ENCODE data around the gene PNP. TPM values are rescaled to one million over a fixed set of nuclear protein-coding genes. Genes with fewer than 3 reads are reported as not detected.
"Not testable (repeated sequence)": the region's sequence is repeated elsewhere in the genome, so short reads cannot be mapped to it uniquely, and the experiment has no call there.

PNP gene
- total RNA-seq, 4 donors from 2014 or later, result 18.9 to 62.1 (median 32.7) TPM

GRCh38 chr14:20446889-20447288 lies 22.3 kb upstream of the PNP start:
- Histone ChIP-seq H3K9me3 (no peaks in the 10 kb centered on the region), H3K27me3 (no peaks in the 10 kb centered on the region), H3K4me1 (no peaks in the 10 kb centered on the region), H3K36me3 (peaks cover 0 to 52% (median 23%) of the 10 kb centered on the region in 4 donors), H3K27ac (no peak overlapping the region), H3K4me3 (no peak overlapping the region)
- TF ChIP-seq POLR2AphosphoS5 (IDR thresholded peaks at IDR 0.05) (no peak), EP300 (IDR thresholded peaks at IDR 0.05; ENCODE audit: low read depth) (no peak), CTCF (IDR thresholded peaks at IDR 0.05) (no peak), POLR2A (IDR thresholded peaks at IDR 0.05) (no peak)
- 94 to 100% methylated on average over 1 to 5 of the region's 5 CpGs for WGBS, 2 donors (ENCODE audit: low coverage in 1 of 2)
- in situ Hi-C loops (cut with MboI; ENCODE audit: low pct_ligation_motif_present in 1 of 4, low pct_unique_long_range_greater_than_20kb in 1 of 4, low sequenced_read_pairs in 3 of 4) (no loop called here), intact Hi-C loops (cut with DNase I; ENCODE audit: low total_unique reads) (no loop called here)
- no peak for DNase-seq

DNA sequence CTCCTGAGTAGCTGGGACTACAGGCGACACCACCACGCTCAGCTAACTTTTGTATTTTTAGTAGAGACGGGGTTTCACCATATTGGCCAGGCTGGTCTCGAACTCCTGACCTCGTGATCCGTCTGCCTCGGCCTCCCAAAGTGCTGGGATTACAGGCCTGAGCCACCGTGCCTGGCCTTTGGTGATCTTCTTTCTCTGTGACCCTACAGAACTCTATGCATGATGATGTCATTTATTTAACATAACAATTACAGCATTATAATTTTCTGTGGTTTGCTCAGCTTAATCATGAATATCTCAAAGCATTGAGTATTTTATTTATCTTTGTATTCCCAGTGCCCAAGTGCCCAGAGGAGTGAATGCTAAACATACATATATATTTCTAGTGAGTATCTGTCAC lies 16.4 kb upstream of the PNP start:
- Histone ChIP-seq H3K36me3 (peaks cover 0 to 45% (median 21%) of the 10 kb centered on the region in 4 donors), H3K4me1 (peaks cover 15 to 31% (median 21%) of the 10 kb centered on the region in 4 donors)
- H3K27me3 ChIP-seq; H3K9me3 ChIP-seq; H3K4me3 ChIP-seq; intact Hi-C loops (cut with DNase I; ENCODE audit: low total_unique reads); H3K27ac ChIP-seq; DNase-seq: not testable (repeated sequence)
- in situ Hi-C loops (cut with MboI; ENCODE audit: low pct_ligation_motif_present in 1 of 4, low pct_unique_long_range_greater_than_20kb in 1 of 4, low sequenced_read_pairs in 3 of 4), result loop anchor here in 2 of 4 donors (25.0 kb wide), 2 partner anchors 116 to 234 kb away; partner anchors contain the start of genes CCNB1IP1 (in 2 of the 2), PARP2 (in 2 of the 2), ANG (in 1 of the 2) and RNASE4 (in 1 of the 2)
- 80 to 89% methylated on average over 1 to 8 of the region's 8 CpGs for WGBS, 2 donors (ENCODE audit: low coverage in 1 of 2)

GRCh38 chr14:20454516-20455354 lies 14.5 kb upstream of the PNP start, which contains the start of the genes APEX1 and OSGEP:
APEX1 (plus strand) TSS chr14:20455226; CDS start chr14:20455646, 420 bp downstream.
OSGEP (minus strand) TSS chr14:20454812; CDS start chr14:20454683, 129 bp downstream.
- Histone ChIP-seq H3K27ac (peak within 1 kb of the TSS; percentile 94 to 96 (median 94)), H3K9me3 (no peaks in the 10 kb centered on the region), H3K36me3 (peaks cover 0 to 45% (median 16%) of the 10 kb centered on the region in 4 donors), H3K27me3 (no peaks in the 10 kb centered on the region), H3K4me3 (peak within 1 kb of the TSS; percentile 59 to 76 (median 72)), H3K4me1 (peaks cover 16 to 35% (median 24%) of the 10 kb centered on the region in 4 donors)
- WGBS, 2 donors (ENCODE audit: low coverage in 1 of 2), result 1% methylated on average over 53 of the region's 56 CpGs; no CpG with 5 or more reads in 1 of the 2 donors
- intact Hi-C loops (cut with DNase I; ENCODE audit: low total_unique reads), result no loop called here
- in situ Hi-C loops (cut with MboI; ENCODE audit: low pct_ligation_motif_present in 1 of 4, low pct_unique_long_range_greater_than_20kb in 1 of 4, low sequenced_read_pairs in 3 of 4), result loop anchor here in 2 of 4 donors (25.0 kb wide), 2 partner anchors 117 to 233 kb away; partner anchors contain the start of genes CCNB1IP1 (in 2 of the 2), PARP2 (in 2 of the 2), ANG (in 1 of the 2) and RNASE4 (in 1 of the 2)
- TF ChIP-seq POLR2AphosphoS5 (IDR thresholded peaks at IDR 0.05) (peak; percentile 91 to 97 (median 92)), EP300 (IDR thresholded peaks at IDR 0.05; ENCODE audit: low read depth) (no peak), POLR2A (IDR thresholded peaks at IDR 0.05) (peak; percentile 93), CTCF (IDR thresholded peaks at IDR 0.05) (peak in 1 of 5 experiments; percentile 15)
- peak; percentile 99 for DNase-seq

- Histone ChIP-seq H3K4me3 (peak overlapping the region; percentile 59 to 76 (median 72)), H3K27ac (peak overlapping the region; percentile 94 to 96 (median 94)), H3K4me1 (peaks cover 25 to 44% (median 32%) of the 10 kb centered on the region in 4 donors), H3K9me3 (no peaks in the 10 kb centered on the region), H3K36me3 (peaks cover 0 to 37% (median 13%) of the 10 kb centered on the region in 4 donors), H3K27me3 (no peaks in the 10 kb centered on the region)
- WGBS, 2 donors (ENCODE audit: low coverage in 1 of 2), result 0% methylated on average over 15 to 39 of the region's 39 CpGs
- in situ Hi-C loops (cut with MboI; ENCODE audit: low pct_ligation_motif_present in 1 of 4, low pct_unique_long_range_greater_than_20kb in 1 of 4, low sequenced_read_pairs in 3 of 4), result loop anchor here in 2 of 4 donors (25.0 kb wide), 2 partner anchors 118 to 232 kb away; partner anchors contain the start of genes CCNB1IP1 (in 2 of the 2), PARP2 (in 2 of the 2), ANG (in 1 of the 2) and RNASE4 (in 1 of the 2)
- intact Hi-C loops (cut with DNase I; ENCODE audit: low total_unique reads), result no loop called here
- DNase-seq, result no peak
- TF ChIP-seq POLR2A (IDR thresholded peaks at IDR 0.05), result peak; percentile 9
- TF ChIP-seq CTCF (IDR thresholded peaks at IDR 0.05), result no peak
- no peak for TF ChIP-seq POLR2AphosphoS5 (IDR thresholded peaks at IDR 0.05)
- no peak for TF ChIP-seq EP300 (IDR thresholded peaks at IDR 0.05; ENCODE audit: low read depth)
Observed at GRCh38 chr14:20455355-20456300, 13.6 kb upstream of the PNP start.

All from transverse colon (tissue), 4 donors.